Neural cell (in vitro differentiated cells): ENCODE measurements around the gene RNF223.

ENCODE experiments used
- CTCF ChIP-seq: fragments of 450-650 bp; IDR thresholded peaks from 2 replicates; pipeline ENCODE4 v1.5.1; 2014; ENCODE audit warnings: antibody characterized with exemption, mild to moderate bottlenecking, moderate library complexity; ENCODE audit not compliant: poor library complexity, severe bottlenecking
- EZH2 ChIP-seq: fragments of 200-600, 300-800 bp; shearing (Covaris generic), sonication (generic); IDR thresholded peaks from 2 replicates; pipeline ENCODE4 v1.6.1; 2014; ENCODE audit warnings: antibody characterized with exemption, low read length, borderline replicate concordance, mild to moderate bottlenecking; ENCODE audit not compliant: insufficient read depth, poor library complexity, severe bottlenecking
- MXI1 ChIP-seq: fragments of 450-650 bp; conservative IDR thresholded peaks from 2 replicates; pipeline ENCODE4 v1.6.1; 2014; ENCODE audit warnings: antibody characterized with exemption, mild to moderate bottlenecking; ENCODE audit not compliant: poor library complexity, severe bottlenecking
- POLR2AphosphoS5 ChIP-seq: IDR thresholded peaks from 2 replicates; pipeline ENCODE4 v1.6.1; 2012
- RAD21 ChIP-seq: fragments of 450-650 bp; conservative IDR thresholded peaks from 2 replicates; pipeline ENCODE4 v1.6.1; 2014; ENCODE audit warnings: antibody characterized with exemption, mild to moderate bottlenecking, moderate library complexity
- TF ChIP-seq, protein P1 (sequence below): IDR thresholded peaks from 2 replicates; pipeline ENCODE4 v1.6.1; 2012; ENCODE audit warnings: borderline replicate concordance

- TF ChIP-seq CTCF (no peak), POLR2AphosphoS5 (no peak), RAD21 (no peak), EZH2 (no peak), MXI1 (no peak)
- TF ChIP-seq, protein P1, sequence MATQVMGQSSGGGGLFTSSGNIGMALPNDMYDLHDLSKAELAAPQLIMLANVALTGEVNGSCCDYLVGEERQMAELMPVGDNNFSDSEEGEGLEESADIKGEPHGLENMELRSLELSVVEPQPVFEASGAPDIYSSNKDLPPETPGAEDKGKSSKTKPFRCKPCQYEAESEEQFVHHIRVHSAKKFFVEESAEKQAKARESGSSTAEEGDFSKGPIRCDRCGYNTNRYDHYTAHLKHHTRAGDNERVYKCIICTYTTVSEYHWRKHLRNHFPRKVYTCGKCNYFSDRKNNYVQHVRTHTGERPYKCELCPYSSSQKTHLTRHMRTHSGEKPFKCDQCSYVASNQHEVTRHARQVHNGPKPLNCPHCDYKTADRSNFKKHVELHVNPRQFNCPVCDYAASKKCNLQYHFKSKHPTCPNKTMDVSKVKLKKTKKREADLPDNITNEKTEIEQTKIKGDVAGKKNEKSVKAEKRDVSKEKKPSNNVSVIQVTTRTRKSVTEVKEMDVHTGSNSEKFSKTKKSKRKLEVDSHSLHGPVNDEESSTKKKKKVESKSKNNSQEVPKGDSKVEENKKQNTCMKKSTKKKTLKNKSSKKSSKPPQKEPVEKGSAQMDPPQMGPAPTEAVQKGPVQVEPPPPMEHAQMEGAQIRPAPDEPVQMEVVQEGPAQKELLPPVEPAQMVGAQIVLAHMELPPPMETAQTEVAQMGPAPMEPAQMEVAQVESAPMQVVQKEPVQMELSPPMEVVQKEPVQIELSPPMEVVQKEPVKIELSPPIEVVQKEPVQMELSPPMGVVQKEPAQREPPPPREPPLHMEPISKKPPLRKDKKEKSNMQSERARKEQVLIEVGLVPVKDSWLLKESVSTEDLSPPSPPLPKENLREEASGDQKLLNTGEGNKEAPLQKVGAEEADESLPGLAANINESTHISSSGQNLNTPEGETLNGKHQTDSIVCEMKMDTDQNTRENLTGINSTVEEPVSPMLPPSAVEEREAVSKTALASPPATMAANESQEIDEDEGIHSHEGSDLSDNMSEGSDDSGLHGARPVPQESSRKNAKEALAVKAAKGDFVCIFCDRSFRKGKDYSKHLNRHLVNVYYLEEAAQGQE = no peak
These were observed 6.7 kb downstream of the RNF223 start for GRCh38 chr1:1067284-1067859.
